ENCODE measurements around the gene RPL32. TPM values are rescaled to one million over a fixed set of nuclear protein-coding genes. Genes with fewer than 3 reads are reported as not detected.

The RPL32 gene
- total and polyA plus RNA-seq, 9 of the 15 experiments (the other 6 are each of a cell fraction or from before 2014, with no cell fraction given): 2,738 to 6,200 (median 4,286) TPM

DNA sequence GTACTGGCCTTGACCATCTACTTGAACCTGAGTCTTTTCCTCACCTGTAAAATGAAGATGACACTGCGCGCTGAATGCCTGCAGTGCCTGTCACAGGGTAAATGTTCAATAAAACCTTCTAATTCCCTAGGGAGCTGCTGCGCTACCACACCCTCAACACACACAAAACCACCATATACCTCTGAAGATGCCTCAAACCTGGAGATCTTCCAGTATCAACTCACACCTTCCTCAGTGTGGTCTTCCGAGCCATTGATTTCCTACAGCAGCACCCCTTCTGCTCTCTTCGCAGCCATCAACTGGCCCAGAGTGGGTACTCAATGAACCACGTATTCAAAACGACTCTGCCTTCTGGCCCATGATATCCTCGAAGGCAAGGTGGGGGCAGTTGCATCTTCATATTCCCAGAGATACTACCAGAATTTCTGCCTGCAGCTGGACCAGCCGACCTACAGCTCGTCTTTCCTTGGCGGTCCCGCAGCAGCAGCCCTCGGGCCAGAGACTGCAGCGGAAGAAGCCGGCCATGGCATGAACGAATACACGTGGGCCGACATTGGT lies 695 bp downstream of the RPL32 start (continued):
- TF ChIP-seq ZNF197 (CRISPR knock-in tag; IDR thresholded peaks at IDR 0.05; ENCODE audit: low read depth): no peak
- TF ChIP-seq ZNF696 (CRISPR knock-in tag; conservative IDR thresholded peaks at IDR 0.05): peak; percentile 12; the same call in 1 of the 2 replicates
- TF ChIP-seq SREBF2 (CRISPR knock-in tag; IDR thresholded peaks at IDR 0.05): no peak
- TF ChIP-seq, protein P1, sequence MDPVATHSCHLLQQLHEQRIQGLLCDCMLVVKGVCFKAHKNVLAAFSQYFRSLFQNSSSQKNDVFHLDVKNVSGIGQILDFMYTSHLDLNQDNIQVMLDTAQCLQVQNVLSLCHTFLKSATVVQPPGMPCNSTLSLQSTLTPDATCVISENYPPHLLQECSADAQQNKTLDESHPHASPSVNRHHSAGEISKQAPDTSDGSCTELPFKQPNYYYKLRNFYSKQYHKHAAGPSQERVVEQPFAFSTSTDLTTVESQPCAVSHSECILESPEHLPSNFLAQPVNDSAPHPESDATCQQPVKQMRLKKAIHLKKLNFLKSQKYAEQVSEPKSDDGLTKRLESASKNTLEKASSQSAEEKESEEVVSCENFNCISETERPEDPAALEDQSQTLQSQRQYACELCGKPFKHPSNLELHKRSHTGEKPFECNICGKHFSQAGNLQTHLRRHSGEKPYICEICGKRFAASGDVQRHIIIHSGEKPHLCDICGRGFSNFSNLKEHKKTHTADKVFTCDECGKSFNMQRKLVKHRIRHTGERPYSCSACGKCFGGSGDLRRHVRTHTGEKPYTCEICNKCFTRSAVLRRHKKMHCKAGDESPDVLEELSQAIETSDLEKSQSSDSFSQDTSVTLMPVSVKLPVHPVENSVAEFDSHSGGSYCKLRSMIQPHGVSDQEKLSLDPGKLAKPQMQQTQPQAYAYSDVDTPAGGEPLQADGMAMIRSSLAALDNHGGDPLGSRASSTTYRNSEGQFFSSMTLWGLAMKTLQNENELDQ (CRISPR knock-in tag; IDR thresholded peaks at IDR 0.05; ENCODE audit: borderline replicate concordance): peak; percentile 70; the same call in 1 of the 2 replicates
- TF ChIP-seq NBN (IDR thresholded peaks at IDR 0.05; ENCODE audit: low read depth): no peak
- TF ChIP-seq FOXM1 (IDR thresholded peaks at IDR 0.05; ENCODE audit: low read depth): no peak
- 0 out of 2 replicates have a peak, but pooled peaks have one; percentile 61 for TF ChIP-seq FOXM1 (CRISPR knock-in tag; IDR thresholded peaks at IDR 0.05; ENCODE audit: low read depth)
- TF ChIP-seq, protein P2, sequence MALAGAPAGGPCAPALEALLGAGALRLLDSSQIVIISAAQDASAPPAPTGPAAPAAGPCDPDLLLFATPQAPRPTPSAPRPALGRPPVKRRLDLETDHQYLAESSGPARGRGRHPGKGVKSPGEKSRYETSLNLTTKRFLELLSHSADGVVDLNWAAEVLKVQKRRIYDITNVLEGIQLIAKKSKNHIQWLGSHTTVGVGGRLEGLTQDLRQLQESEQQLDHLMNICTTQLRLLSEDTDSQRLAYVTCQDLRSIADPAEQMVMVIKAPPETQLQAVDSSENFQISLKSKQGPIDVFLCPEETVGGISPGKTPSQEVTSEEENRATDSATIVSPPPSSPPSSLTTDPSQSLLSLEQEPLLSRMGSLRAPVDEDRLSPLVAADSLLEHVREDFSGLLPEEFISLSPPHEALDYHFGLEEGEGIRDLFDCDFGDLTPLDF (CRISPR knock-in tag; IDR thresholded peaks at IDR 0.05): peak; percentile 11; the same call in 1 of the 2 replicates
- TF ChIP-seq, protein P3, sequence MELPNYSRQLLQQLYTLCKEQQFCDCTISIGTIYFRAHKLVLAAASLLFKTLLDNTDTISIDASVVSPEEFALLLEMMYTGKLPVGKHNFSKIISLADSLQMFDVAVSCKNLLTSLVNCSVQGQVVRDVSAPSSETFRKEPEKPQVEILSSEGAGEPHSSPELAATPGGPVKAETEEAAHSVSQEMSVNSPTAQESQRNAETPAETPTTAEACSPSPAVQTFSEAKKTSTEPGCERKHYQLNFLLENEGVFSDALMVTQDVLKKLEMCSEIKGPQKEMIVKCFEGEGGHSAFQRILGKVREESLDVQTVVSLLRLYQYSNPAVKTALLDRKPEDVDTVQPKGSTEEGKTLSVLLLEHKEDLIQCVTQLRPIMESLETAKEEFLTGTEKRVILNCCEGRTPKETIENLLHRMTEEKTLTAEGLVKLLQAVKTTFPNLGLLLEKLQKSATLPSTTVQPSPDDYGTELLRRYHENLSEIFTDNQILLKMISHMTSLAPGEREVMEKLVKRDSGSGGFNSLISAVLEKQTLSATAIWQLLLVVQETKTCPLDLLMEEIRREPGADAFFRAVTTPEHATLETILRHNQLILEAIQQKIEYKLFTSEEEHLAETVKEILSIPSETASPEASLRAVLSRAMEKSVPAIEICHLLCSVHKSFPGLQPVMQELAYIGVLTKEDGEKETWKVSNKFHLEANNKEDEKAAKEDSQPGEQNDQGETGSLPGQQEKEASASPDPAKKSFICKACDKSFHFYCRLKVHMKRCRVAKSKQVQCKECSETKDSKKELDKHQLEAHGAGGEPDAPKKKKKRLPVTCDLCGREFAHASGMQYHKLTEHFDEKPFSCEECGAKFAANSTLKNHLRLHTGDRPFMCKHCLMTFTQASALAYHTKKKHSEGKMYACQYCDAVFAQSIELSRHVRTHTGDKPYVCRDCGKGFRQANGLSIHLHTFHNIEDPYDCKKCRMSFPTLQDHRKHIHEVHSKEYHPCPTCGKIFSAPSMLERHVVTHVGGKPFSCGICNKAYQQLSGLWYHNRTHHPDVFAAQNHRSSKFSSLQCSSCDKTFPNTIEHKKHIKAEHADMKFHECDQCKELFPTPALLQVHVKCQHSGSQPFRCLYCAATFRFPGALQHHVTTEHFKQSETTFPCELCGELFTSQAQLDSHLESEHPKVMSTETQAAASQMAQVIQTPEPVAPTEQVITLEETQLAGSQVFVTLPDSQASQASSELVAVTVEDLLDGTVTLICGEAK (IDR thresholded peaks at IDR 0.05): no peak
- TF ChIP-seq, protein P3 (CRISPR knock-in tag; IDR thresholded peaks at IDR 0.05): 0 out of 2 replicates have a peak, but pooled peaks have one; percentile 24
